Esophagus muscularis mucosa (tissue), 4 donors: ENCODE measurements around the gene ADAMTSL1.

Source experiments
- CTCF ChIP-seq, 3 experiments: fragments of 200-600 bp in 2 of 3; fragments of 450-650 bp in 1 of 3; sonication (generic) in 2 of 3; IDR thresholded peaks; one replicate each; pipeline ENCODE4 v1.5.1; 2017 to 2019; ENCODE audit warnings: antibody characterized with exemption in 3 of 3, mild to moderate bottlenecking in 2 of 3, moderate library complexity in 1 of 3
- EP300 ChIP-seq: sonication (generic); formaldehyde crosslinking; IDR thresholded peaks from one replicate; pipeline ENCODE4 v1.6.1; 2017; ENCODE audit warnings: antibody characterized with exemption
- POLR2A ChIP-seq: fragments of 450-650 bp; IDR thresholded peaks from one replicate; pipeline ENCODE4 v1.6.1; 2017; ENCODE audit warnings: antibody characterized with exemption, moderate library complexity, mild to moderate bottlenecking, low read depth
- POLR2AphosphoS5 ChIP-seq, 2 donors: sonication (generic); formaldehyde crosslinking; IDR thresholded peaks; one replicate each; pipeline ENCODE4 v1.6.1; 2017; ENCODE audit warnings: antibody characterized with exemption in 2 of 2

- TF ChIP-seq POLR2AphosphoS5 (IDR thresholded peaks at IDR 0.05) (no peak), CTCF (IDR thresholded peaks at IDR 0.05) (no peak), POLR2A (no peak), EP300 (no peak)
These were observed 297.8 kb downstream of the ADAMTSL1 start for GRCh38 chr9:18771763-18772162.
